H1 (cell line): ENCODE data around the gene CNBP. TPM values are rescaled to one million over a fixed set of nuclear protein-coding genes. Genes with fewer than 3 reads are reported as not detected.

Experiments
- ASH2L ChIP-seq: fragments of 200-600, 300-600 bp; sonication (generic); IDR thresholded peaks from one replicate; pipeline ENCODE4 v1.7.1; 2017; ENCODE audit warnings: low read length
- SIN3A ChIP-seq, 2 experiments: IDR thresholded peaks in 1 of 2; conservative IDR thresholded peaks in 1 of 2; 2 replicates each; pipeline ENCODE4 v1.6.1; 2011 to 2012; ENCODE audit warnings: low read length in 2 of 2, improper control_type of control experiment in 1 of 2, low read depth in 1 of 2, mild to moderate bottlenecking in 1 of 2
- SP2 ChIP-seq: IDR thresholded peaks from 2 replicates; pipeline ENCODE4 v1.6.1; 2012; ENCODE audit warnings: mild to moderate bottlenecking, low read length, inconsistent platforms
- TEAD4 ChIP-seq: IDR thresholded peaks from 2 replicates; pipeline ENCODE4 v1.6.1; 2012; ENCODE audit warnings: low read depth, low read length, inconsistent platforms, mixed read lengths
- polyA plus RNA-seq, 7 experiments: library from polyadenylated mRNA; depleted of rRNA in 3 of 7; stranded (reverse) in 5 of 7; unstranded in 2 of 7; fragments of >200 nt in 5 of 7; fragments of 200-250 nt in 2 of 7; gene quantifications; 1 replicate in 5 of 7; 2 replicates in 1 of 7; 4 replicates in 1 of 7; pipeline versions ENCODE4 v1.2.1 to v1.2.3, GENCODE V29; 2011 to 2013; ENCODE audit warnings: missing spikeins in 2 of 7, mixed read lengths in 2 of 7
- total RNA-seq: library from RNA; stranded (reverse); fragmentation: NEBNext Ultra II Directional; extraction: Animal tissue kit (Norgen Biotek cat#: 25700); gene quantifications from 2 replicates; pipeline ENCODE4 v1.2.1, GENCODE V29; 2021

The CNBP gene
- total and polyA plus RNA-seq, 2 of the 8 experiments (the other 6 are each of a cell fraction or from before 2014, with no cell fraction given) = 315 to 371 TPM

DNA sequence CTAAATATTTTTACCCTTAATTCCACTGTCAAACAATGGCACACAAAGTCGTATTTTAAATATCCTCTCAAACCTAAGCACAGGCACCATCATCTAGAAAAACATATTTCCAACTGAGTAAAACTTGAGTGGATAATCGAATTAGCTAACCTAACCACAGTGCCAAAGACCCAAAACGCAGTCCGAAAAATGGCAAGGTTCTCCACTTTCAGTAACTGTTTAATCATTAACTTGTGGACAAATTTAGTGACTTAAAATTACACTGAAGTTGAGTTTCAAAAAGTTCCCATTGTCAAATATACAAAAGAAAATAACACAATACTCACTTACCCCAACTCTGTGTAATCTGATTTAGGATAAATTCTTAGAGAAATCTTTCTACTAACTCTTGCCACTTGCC lies 10.0 kb downstream of the CNBP start (continued):
- TF ChIP-seq SIN3A (conservative IDR thresholded peaks at IDR 0.05 in 1 of 2, IDR thresholded peaks at IDR 0.05 in 1 of 2; ENCODE audit: low read depth in 1 of 2, low read length in 2 of 2) = no peak
- no peak for TF ChIP-seq ASH2L
- TF ChIP-seq TEAD4 = no peak
- no peak for TF ChIP-seq SP2
